MCF 10A (cell line): ENCODE measurements around the gene BNC2. TPM values are rescaled to one million over a fixed set of nuclear protein-coding genes. Genes with fewer than 3 reads are reported as not detected.

Experiments used
- BruUV-seq: library from RNA; stranded (reverse); fragments of 400-500 nt; replicated peaks from 2 replicates; lab custom pipeline; 2021; lab: Mats Ljungman, UMichigan
- CTCF ChIA-PET: fragments of 300-600 bp; sonication (Branson Sonifier 250); formaldehyde crosslinking; extraction: SDS; loops from one replicate; lab custom pipeline; 2021; ENCODE audit warnings: antibody characterized with exemption, inconsistent platforms; lab: Yijun Ruan, JAX
- POLR2A ChIA-PET: fragments of 300-600, 350-650 bp; sonication (Branson Sonifier 250); formaldehyde crosslinking; extraction: SDS; loops from one replicate; lab custom pipeline; 2020; ENCODE audit warnings: antibody characterized with exemption, inconsistent platforms; lab: Yijun Ruan, JAX
- DNase-seq: peaks from one replicate; pipeline ENCODE4 v3.0.0-alpha.2; 2018; ENCODE audit not compliant: unreplicated experiment
- H3K27ac Mint-ChIP-seq: one replicate; pipeline ENCODE4 v1.8.0; 2022; ENCODE audit warnings: mild to moderate bottlenecking, low read depth, mixed read lengths; ENCODE audit not compliant: unreplicated experiment
- H3K27me3 Mint-ChIP-seq: one replicate; pipeline ENCODE4 v1.8.0; 2022; ENCODE audit warnings: mixed read lengths; ENCODE audit not compliant: insufficient read depth, unreplicated experiment
- H3K36me3 Mint-ChIP-seq: one replicate; pipeline ENCODE4 v1.8.0; 2022; ENCODE audit warnings: mild to moderate bottlenecking, moderate library complexity, mixed read lengths; ENCODE audit not compliant: insufficient read depth, unreplicated experiment
- H3K4me1 Mint-ChIP-seq: one replicate; pipeline ENCODE4 v1.8.0; 2022; ENCODE audit warnings: mixed read lengths; ENCODE audit not compliant: insufficient read depth, unreplicated experiment
- H3K4me3 Mint-ChIP-seq: one replicate; pipeline ENCODE4 v1.8.0; 2022; ENCODE audit warnings: mild to moderate bottlenecking, moderate library complexity, mixed read lengths; ENCODE audit not compliant: unreplicated experiment
- H3K9me3 Mint-ChIP-seq: one replicate; pipeline ENCODE4 v1.8.0; 2022; ENCODE audit warnings: mixed read lengths; ENCODE audit not compliant: unreplicated experiment
- intact Hi-C: fragments of 100-400 bp; cut with micrococcal nuclease; formaldehyde crosslinking; loops from 2 replicates; pipeline ENCODE4 v1.14.1; 2022
- total RNA-seq: library from RNA; stranded (reverse); gene quantifications from 2 replicates; pipeline ENCODE4 v1.2.3, GENCODE V29; 2022
- TF ChIP-seq, protein P1 (sequence below): fragments of 200-600 bp; IDR thresholded peaks from one replicate; pipeline ENCODE4 v1.8.0; 2022; ENCODE audit warnings: antibody characterized with exemption, mild to moderate bottlenecking; ENCODE audit not compliant: unreplicated experiment

The BNC2 gene
- total RNA-seq, 1 experiment from 2014 or later, result not detected

DNA sequence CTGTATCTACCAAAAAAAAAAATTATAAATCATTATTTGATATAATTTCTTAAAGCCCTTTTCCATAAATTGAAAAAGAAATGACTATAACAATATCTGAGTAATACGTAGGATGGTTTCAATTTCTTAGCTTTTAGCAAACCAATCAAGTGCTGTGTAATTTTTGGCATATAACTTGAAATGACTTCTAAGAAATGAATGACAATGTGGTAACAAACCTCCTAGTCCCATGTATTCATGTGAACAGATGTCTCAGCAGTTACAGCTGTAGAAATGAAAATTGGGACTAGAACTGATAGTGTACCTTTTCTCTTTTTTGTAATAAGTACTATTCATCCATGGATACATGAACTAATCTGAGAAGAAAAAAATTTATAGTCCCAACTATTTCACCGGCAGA, 307.0 kb downstream of the BNC2 start:
- no peak for DNase-seq
- H3K9me3 Mint-ChIP-seq, result no peaks in the 10 kb centered on the region
- no peak overlapping the region for H3K4me3 Mint-ChIP-seq
- ChIA-PET POLR2A (interaction anchor here (0.7 to 1.5 kb wide), 2 partner anchors 30 to 33 kb away, joined by 3 to 4 read pairs; no protein-coding TSS in a partner anchor), CTCF (interaction anchor here (0.6 kb wide), 1 partner anchor 37 kb away, joined by 3 read pairs; no protein-coding TSS in a partner anchor)
- TF ChIP-seq, protein P1, sequence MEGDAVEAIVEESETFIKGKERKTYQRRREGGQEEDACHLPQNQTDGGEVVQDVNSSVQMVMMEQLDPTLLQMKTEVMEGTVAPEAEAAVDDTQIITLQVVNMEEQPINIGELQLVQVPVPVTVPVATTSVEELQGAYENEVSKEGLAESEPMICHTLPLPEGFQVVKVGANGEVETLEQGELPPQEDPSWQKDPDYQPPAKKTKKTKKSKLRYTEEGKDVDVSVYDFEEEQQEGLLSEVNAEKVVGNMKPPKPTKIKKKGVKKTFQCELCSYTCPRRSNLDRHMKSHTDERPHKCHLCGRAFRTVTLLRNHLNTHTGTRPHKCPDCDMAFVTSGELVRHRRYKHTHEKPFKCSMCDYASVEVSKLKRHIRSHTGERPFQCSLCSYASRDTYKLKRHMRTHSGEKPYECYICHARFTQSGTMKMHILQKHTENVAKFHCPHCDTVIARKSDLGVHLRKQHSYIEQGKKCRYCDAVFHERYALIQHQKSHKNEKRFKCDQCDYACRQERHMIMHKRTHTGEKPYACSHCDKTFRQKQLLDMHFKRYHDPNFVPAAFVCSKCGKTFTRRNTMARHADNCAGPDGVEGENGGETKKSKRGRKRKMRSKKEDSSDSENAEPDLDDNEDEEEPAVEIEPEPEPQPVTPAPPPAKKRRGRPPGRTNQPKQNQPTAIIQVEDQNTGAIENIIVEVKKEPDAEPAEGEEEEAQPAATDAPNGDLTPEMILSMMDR, result no peak
- H3K27ac Mint-ChIP-seq, result no peak overlapping the region
- intact Hi-C loops, result no loop called here
- H3K4me1 Mint-ChIP-seq, result no peaks in the 10 kb centered on the region
- no TSS peak for BruUV-seq
- no peaks in the 10 kb centered on the region for H3K36me3 Mint-ChIP-seq
- H3K27me3 Mint-ChIP-seq, result no peaks in the 10 kb centered on the region

DNA sequence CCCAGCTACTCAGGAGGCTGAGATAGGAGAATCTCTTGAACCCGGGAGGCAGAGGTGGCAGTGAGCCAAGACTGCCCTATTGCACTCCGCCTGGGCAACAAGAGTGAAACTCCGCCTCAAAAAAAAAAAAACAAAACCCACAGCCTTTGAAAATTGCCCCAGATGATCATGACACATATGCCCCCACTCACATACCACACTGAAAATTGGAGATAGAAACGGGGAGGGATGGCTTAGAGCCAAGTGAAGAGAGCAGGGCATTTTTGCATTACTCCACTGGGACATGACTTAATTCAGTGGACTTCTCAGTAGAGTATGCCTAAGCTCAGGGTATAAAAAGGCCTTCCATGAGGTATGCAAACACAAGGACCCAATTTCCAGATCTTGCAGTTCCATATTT, 309.3 kb downstream of the BNC2 start:
- BruUV-seq, result no TSS peak
- Mint-ChIP-seq H3K27me3 (no peaks in the 10 kb centered on the region), H3K27ac (peak overlapping the region; percentile 35), H3K4me3 (no peak overlapping the region), H3K36me3 (no peaks in the 10 kb centered on the region), H3K4me1 (no peaks in the 10 kb centered on the region), H3K9me3 (no peaks in the 10 kb centered on the region)
- TF ChIP-seq, protein P1, result no peak
- ChIA-PET POLR2A (no interaction called here), CTCF (no interaction called here)
- DNase-seq, result no peak
- intact Hi-C loops, result no loop called here

DNA sequence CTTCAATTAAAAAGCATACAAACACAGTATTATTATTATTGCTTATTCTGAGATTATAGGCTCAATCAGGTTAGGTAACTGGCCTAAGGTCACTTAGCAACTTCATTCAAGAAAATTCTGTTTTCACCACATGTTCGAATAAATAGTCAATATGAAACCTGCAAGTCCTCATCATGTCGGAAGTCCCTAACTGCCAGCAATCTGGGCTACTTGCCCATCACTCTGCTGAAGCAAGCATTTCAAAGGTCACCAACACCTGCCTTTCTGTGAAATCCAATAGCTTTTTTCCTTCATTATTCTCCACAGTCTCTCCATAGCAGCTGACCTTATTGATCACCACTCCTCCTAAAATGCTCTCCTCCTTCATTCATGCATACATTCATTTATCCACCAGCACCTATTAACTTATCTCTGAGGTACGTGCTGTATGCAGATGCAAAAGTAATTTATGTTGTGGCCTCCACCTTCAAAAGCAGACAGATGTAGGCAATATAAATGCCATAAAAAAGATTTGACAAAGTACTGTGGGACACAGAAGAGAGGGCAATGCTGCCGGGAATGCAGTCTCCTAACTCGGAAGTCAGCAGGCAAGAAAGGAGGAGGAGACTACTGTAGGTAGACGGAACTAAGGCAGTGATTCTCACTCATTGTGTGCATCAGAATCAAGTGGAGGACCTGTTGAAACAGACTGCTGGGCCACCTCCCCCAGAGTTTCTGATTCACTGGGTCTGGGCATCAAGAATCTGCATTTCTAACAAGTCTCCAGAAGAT, 310.9 kb downstream of the BNC2 start:
- TF ChIP-seq, protein P1, result no peak
- Mint-ChIP-seq H3K9me3 (no peaks in the 10 kb centered on the region), H3K36me3 (no peaks in the 10 kb centered on the region), H3K4me1 (no peaks in the 10 kb centered on the region), H3K27ac (no peak overlapping the region), H3K4me3 (no peak overlapping the region), H3K27me3 (no peaks in the 10 kb centered on the region)
- CTCF ChIA-PET, result interaction anchor here (0.7 to 0.9 kb wide), 2 partner anchors 90 to 723 kb away, joined by 3 to 4 read pairs; no protein-coding TSS in a partner anchor
- intact Hi-C loops, result no loop called here
- no peak for DNase-seq
- no TSS peak for BruUV-seq
- POLR2A ChIA-PET, result interaction anchor here (0.6 kb wide), 1 partner anchor 1191 kb away, joined by 3 read pairs; no protein-coding TSS in a partner anchor

DNA sequence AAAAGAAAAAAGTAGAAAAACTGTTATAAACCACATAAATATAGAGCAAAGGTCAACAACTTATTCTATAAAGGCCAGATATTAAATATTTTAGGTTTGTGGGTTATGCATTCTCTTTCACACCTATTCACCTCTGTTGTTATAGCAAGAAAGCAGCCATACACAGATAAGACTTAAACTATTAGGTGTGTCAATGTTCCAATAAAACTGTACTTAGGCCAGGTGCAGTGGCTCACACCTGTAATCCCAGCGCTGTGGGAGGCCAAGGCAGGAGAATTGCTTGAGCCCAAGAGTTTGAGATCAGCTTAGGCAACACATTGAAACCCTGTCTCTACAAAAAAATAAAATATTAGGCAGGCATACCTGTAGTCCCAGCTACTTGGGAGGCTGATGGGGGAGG, 314.7 kb downstream of the BNC2 start:
- Mint-ChIP-seq H3K4me3 (no peak overlapping the region), H3K9me3 (no peaks in the 10 kb centered on the region), H3K4me1 (no peaks in the 10 kb centered on the region), H3K27me3 (no peaks in the 10 kb centered on the region), H3K36me3 (no peaks in the 10 kb centered on the region), H3K27ac (no peak overlapping the region)
- POLR2A ChIA-PET, result no interaction called here
- DNase-seq, result no peak
- TF ChIP-seq, protein P1, result no peak
- no TSS peak for BruUV-seq
- CTCF ChIA-PET, result interaction anchor here (0.6 kb wide), 2 partner anchors 35 to 656 kb away, joined by 3 to 4 read pairs; no protein-coding TSS in a partner anchor
- intact Hi-C loops, result no loop called here
